ENCODE data around the gene IGFL1. TPM values are rescaled to one million over a fixed set of nuclear protein-coding genes. Genes with fewer than 3 reads are reported as not detected.
A peak's percentile ranks its signal among the peaks of the same experiment; 100 is the strongest.
"Not testable (repeated sequence)": the region's sequence is repeated elsewhere in the genome, so short reads cannot be mapped to it uniquely, and the experiment has no call there.

Gene IGFL1
- total RNA-seq, 8 experiments from 2014 or later, result 1.8 TPM; not detected in 7

DNA sequence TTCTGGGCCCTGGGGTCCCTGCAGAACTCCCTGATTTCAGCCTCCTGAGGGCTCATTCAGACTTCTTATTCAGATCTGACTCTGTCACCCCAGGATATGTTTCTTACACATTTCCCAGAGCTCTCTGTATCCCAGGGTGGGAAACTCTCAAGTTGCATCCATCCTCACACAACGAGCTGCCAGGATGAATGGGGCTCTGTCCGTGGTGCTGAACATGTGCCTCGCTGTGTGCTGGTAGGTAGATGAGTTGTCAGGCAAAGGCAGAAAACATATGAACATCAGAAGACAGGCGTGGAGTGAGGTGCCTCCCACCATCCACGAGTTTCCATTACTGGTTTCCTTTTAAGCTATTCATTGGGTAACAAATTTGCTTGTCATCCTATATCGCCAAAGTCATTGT lies 11.4 kb upstream of the IGFL1 start:
- Histone ChIP-seq H3K27ac (no peak overlapping the region), H3K4me1 (replicated peaks in 1 of 2) (no peaks in the 10 kb centered on the region), H3K4me3 (no peak overlapping the region)
- in situ Hi-C loops (cut with MboI; ENCODE audit: low pct_unique_long_range_greater_than_20kb in 2 of 9, low sequenced_read_pairs in 9 of 9, unreplicated experiment in 9 of 9), result no loop called here
- ATAC-seq (replicated peaks in 6 of 8), result peak in 4 of 8 experiments; percentile 24 to 65 (median 40)
- 0 to 67% (median 22%) methylated on average over 1 to 6 of the region's 6 CpGs; no CpG with 5 or more reads in 3 of the 10 experiments for WGBS, 10 experiments

GRCh38 chr19:46220038-46220615 lies 9.4 kb upstream of the IGFL1 start:
- ATAC-seq (replicated peaks in 6 of 8), result no peak
- H3K4me3 ChIP-seq, result no peak overlapping the region
- in situ Hi-C loops (cut with MboI; ENCODE audit: low pct_unique_long_range_greater_than_20kb in 2 of 9, low sequenced_read_pairs in 9 of 9, unreplicated experiment in 9 of 9), result no loop called here
- no peaks in the 10 kb centered on the region for H3K4me1 ChIP-seq (replicated peaks in 1 of 2)
- 43 to 85% (median 55%) methylated on average over 1 to 7 of the region's 8 CpGs; no CpG with 5 or more reads in 1 of the 10 experiments for WGBS, 10 experiments
- H3K27ac ChIP-seq, result no peak overlapping the region

GRCh38 chr19:46221152-46221551 lies 8.4 kb upstream of the IGFL1 start:
- in situ Hi-C loops (cut with MboI; ENCODE audit: low pct_unique_long_range_greater_than_20kb in 2 of 9, low sequenced_read_pairs in 9 of 9, unreplicated experiment in 9 of 9), result no loop called here
- 0 to 60% (median 33%) methylated on average over 1 of the region's 2 CpGs; no CpG with 5 or more reads in 5 of the 10 experiments for WGBS, 10 experiments
- Histone ChIP-seq H3K4me3 (no peak overlapping the region), H3K27ac (no peak overlapping the region), H3K4me1 (replicated peaks in 1 of 2) (no peaks in the 10 kb centered on the region)
- no peak for ATAC-seq (replicated peaks in 6 of 8)

DNA sequence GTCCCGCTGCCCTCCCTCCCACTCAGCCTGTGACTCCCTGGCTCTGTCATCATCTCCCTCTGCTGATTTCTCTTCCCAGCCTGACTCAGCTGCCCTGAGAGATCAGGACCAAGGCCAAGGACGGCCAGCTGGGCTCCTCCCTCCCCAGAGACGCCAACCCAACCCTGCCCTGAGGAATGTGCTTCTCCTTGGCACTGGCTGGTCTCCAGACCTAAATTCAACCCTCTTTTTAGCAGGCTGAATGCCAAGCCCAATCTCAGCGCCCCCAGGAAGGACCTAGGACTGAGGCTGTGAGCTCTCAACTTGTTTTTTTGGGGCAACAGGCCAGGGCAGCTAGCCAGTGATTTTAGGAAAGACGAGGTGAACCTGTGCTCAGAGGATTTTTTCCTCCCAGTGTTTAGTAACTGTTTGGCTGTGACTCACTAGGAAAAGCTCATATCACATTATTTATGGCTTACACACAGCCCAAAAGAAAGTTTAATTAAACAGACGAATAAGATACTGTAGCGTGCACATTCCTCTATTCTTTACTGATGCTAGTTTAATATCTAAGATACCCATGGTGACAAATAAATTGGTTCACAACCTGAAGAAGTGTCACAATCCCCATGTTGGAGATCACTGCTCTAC lies 7.4 kb upstream of the IGFL1 start:
- no peaks in the 10 kb centered on the region for H3K4me1 ChIP-seq (replicated peaks in 1 of 2)
- in situ Hi-C loops (cut with MboI; ENCODE audit: low pct_unique_long_range_greater_than_20kb in 2 of 9, low sequenced_read_pairs in 9 of 9, unreplicated experiment in 9 of 9), result no loop called here
- 23 to 100% (median 41%) methylated on average over 1 to 4 of the region's 7 CpGs; no CpG with 5 or more reads in 3 of the 10 experiments for WGBS, 10 experiments
- peak; percentile 50 to 99 (median 81) for ATAC-seq (replicated peaks in 6 of 8)
- no peak overlapping the region for H3K27ac ChIP-seq
- H3K4me3 ChIP-seq, result no peak overlapping the region

DNA sequence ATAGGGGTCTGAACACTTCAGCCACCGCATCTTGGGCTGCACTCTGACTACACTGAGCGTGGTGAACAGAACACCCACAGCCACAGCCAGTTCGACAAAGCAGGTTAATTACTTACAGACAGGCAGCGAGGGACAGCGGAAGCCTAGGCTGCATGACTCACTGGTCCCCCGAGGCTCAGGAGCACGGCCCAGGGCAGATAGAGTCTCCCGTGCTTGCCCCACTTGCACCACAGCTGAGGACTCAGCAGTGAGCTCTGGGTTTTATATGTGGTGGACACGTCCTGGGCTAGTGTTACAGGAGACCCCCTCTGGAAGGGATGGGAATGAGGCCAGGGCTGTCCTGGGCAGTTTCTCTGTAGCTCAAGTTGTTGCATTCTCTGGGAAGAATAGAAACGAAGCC lies 5.8 kb upstream of the IGFL1 start:
- H3K27ac ChIP-seq; H3K4me1 ChIP-seq (replicated peaks in 1 of 2); in situ Hi-C loops (cut with MboI; ENCODE audit: low pct_unique_long_range_greater_than_20kb in 2 of 9, low sequenced_read_pairs in 9 of 9, unreplicated experiment in 9 of 9); H3K4me3 ChIP-seq: not testable (repeated sequence)
- ATAC-seq (replicated peaks in 6 of 8), result peak in 5 of 8 experiments; percentile 69 to 95 (median 93)
- 75 to 100% methylated on average over 1 of the region's 10 CpGs; no CpG with 5 or more reads in 8 of the 10 experiments for WGBS, 10 experiments

- H3K4me3 ChIP-seq, result no peak overlapping the region
- in situ Hi-C loops (cut with MboI; ENCODE audit: low pct_unique_long_range_greater_than_20kb in 2 of 9, low sequenced_read_pairs in 9 of 9, unreplicated experiment in 9 of 9), result no loop called here
- WGBS, 10 experiments, result 0 to 82% (median 51%) methylated on average over 1 to 3 of the region's 3 CpGs; no CpG with 5 or more reads in 2 of the 10 experiments
- ATAC-seq (replicated peaks in 6 of 8), result no peak
- no peak overlapping the region for H3K27ac ChIP-seq
- no peaks in the 10 kb centered on the region for H3K4me1 ChIP-seq (replicated peaks in 1 of 2)
These were observed 4.8 kb upstream of the IGFL1 start for GRCh38 chr19:46224773-46225172.

DNA sequence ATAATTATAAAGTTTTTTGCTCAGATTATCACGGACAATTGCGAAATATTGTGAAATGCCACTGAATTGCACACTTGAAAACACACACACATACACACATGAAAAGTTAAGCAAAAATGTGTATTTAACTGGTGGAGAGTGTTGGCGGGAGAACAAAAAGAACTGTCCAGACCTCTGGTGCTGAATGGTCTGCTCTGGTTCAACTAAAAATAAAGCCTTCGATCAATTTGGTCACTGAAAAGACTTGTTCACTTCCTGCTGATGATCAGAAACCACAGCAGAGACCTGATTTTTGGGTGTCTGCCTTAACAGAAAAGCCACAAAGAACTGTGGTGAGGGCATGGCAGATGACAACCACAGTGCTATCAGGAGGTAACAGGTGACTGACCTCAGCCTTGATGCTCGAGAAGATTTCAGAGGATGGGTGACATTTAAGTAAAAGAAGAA lies 4.0 kb upstream of the IGFL1 start:
- 0 to 78% (median 21%) methylated on average over 2 to 5 of the region's 5 CpGs; no CpG with 5 or more reads in 2 of the 10 experiments for WGBS, 10 experiments
- in situ Hi-C loops (cut with MboI; ENCODE audit: low pct_unique_long_range_greater_than_20kb in 2 of 9, low sequenced_read_pairs in 9 of 9, unreplicated experiment in 9 of 9), result no loop called here
- ATAC-seq (replicated peaks in 6 of 8), result no peak

DNA sequence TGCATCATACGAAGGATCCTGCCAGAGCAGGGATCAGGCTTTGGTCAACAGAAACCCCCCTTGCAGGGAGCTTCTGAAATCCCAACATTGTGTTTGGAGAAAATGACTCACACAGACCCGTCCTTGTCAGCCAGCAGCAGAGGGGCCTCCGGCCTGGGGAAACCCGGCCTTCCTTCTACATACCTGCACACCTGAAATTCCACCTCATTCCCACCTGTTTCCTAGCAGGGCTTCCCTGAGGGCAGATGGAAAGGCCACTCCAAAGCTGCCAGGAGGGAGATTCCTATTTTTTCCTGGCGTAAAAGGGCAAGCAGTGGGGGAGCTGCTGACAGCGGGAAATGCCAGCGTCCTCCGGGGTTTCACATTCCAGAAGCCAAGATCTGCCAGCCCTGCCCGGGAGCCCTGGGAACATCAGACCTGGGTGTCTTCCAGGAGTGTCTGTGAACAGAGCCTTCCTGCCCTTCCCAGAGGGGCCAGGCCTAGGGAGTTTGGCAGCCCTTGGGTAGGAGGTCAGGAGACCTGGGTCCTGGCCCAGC lies 3.0 kb upstream of the IGFL1 start:
- no peak for ATAC-seq (replicated peaks in 6 of 8)
- WGBS, 10 experiments, result 33 to 80% (median 38%) methylated on average over 2 to 3 of the region's 9 CpGs; no CpG with 5 or more reads in 7 of the 10 experiments
- in situ Hi-C loops (cut with MboI; ENCODE audit: low pct_unique_long_range_greater_than_20kb in 2 of 9, low sequenced_read_pairs in 9 of 9, unreplicated experiment in 9 of 9), result no loop called here
- no peak overlapping the region for H3K27ac ChIP-seq
- H3K4me3 ChIP-seq, result no peak overlapping the region
- H3K4me1 ChIP-seq (replicated peaks in 1 of 2), result no peaks in the 10 kb centered on the region

More for the DNA sequence above, 4.0 kb upstream of the IGFL1 start:
- H3K4me1 ChIP-seq (replicated peaks in 1 of 2), result no peaks in the 10 kb centered on the region
- no peak overlapping the region for H3K27ac ChIP-seq
- H3K4me3 ChIP-seq, result no peak overlapping the region

- in situ Hi-C loops (cut with MboI; ENCODE audit: low pct_unique_long_range_greater_than_20kb in 2 of 9, low sequenced_read_pairs in 9 of 9, unreplicated experiment in 9 of 9), result no loop called here
- no peak for ATAC-seq (replicated peaks in 6 of 8)
These were observed 2.5 kb downstream of the IGFL1 start for GRCh38 chr19:46232029-46232428.

GRCh38 chr19:46232468-46232867 lies 2.9 kb downstream of the IGFL1 start:
- Histone ChIP-seq H3K27ac (no peak overlapping the region), H3K4me1 (replicated peaks in 1 of 2) (no peaks in the 10 kb centered on the region), H3K4me3 (no peak overlapping the region)
- in situ Hi-C loops (cut with MboI; ENCODE audit: low pct_unique_long_range_greater_than_20kb in 2 of 9, low sequenced_read_pairs in 9 of 9, unreplicated experiment in 9 of 9), result no loop called here
- 87 to 100% (median 89%) methylated on average over 2 to 5 of the region's 11 CpGs; no CpG with 5 or more reads in 7 of the 10 experiments for WGBS, 10 experiments
- ATAC-seq (replicated peaks in 6 of 8), result no peak

More at GRCh38 chr19:46232029-46232428, 2.5 kb downstream of the IGFL1 start:
- Histone ChIP-seq H3K4me1 (replicated peaks in 1 of 2) (no peaks in the 10 kb centered on the region), H3K27ac (no peak overlapping the region), H3K4me3 (no peak overlapping the region)
- WGBS, 10 experiments, result 10 to 100% (median 62%) methylated on average over 2 to 6 of the region's 10 CpGs; no CpG with 5 or more reads in 5 of the 10 experiments

GRCh38 chr19:46232938-46233621 lies 3.5 kb downstream of the IGFL1 start:
- Histone ChIP-seq H3K4me3 (no peak overlapping the region), H3K4me1 (replicated peaks in 1 of 2) (no peaks in the 10 kb centered on the region), H3K27ac (no peak overlapping the region)
- no peak for ATAC-seq (replicated peaks in 6 of 8)
- 48 to 71% methylated on average over 6 to 7 of the region's 20 CpGs; no CpG with 5 or more reads in 8 of the 10 experiments for WGBS, 10 experiments
- in situ Hi-C loops (cut with MboI; ENCODE audit: low pct_unique_long_range_greater_than_20kb in 2 of 9, low sequenced_read_pairs in 9 of 9, unreplicated experiment in 9 of 9), result no loop called here

GRCh38 chr19:46233871-46234270 lies 4.3 kb downstream of the IGFL1 start:
- H3K27ac ChIP-seq; ATAC-seq (replicated peaks in 6 of 8); H3K4me3 ChIP-seq; in situ Hi-C loops (cut with MboI; ENCODE audit: low pct_unique_long_range_greater_than_20kb in 2 of 9, low sequenced_read_pairs in 9 of 9, unreplicated experiment in 9 of 9); H3K4me1 ChIP-seq (replicated peaks in 1 of 2): not testable (repeated sequence)
- WGBS, 10 experiments, result 20% methylated on average over 1 of the region's 4 CpGs; no CpG with 5 or more reads in 9 of the 10 experiments

GRCh38 chr19:46238141-46238540 lies 8.6 kb downstream of the IGFL1 start:
- whole genome bisulfite sequencing, 10 experiments, result 67 to 100% (median 83%) methylated on average over 1 to 2 of the region's 2 CpGs; no CpG with 5 or more reads in 5 of the 10 experiments

More at GRCh38 chr19:46238141-46238540, 8.6 kb downstream of the IGFL1 start:
- H3K4me1 ChIP-seq (replicated peaks in 1 of 2); H3K27ac ChIP-seq; ATAC-seq (replicated peaks in 6 of 8); H3K4me3 ChIP-seq; in situ Hi-C loops (cut with MboI; ENCODE audit: low pct_unique_long_range_greater_than_20kb in 2 of 9, low sequenced_read_pairs in 9 of 9, unreplicated experiment in 9 of 9): not testable (repeated sequence)

Data from motor neuron (in vitro differentiated cells).